Gastrocnemius medialis (tissue), 4 donors: ENCODE data around the gene APEX1. TPM values are rescaled to one million over a fixed set of nuclear protein-coding genes. Genes with fewer than 3 reads are reported as not detected.
"Not testable (repeated sequence)": the region's sequence is repeated elsewhere in the genome, so short reads cannot be mapped to it uniquely, and the experiment has no call there.

Experiments used
- ATAC-seq, 2 donors: fragments of 150-250 bp; one replicate each; pipeline ENCODE4 v1.9.1; 2016
- DNase-seq, 2 donors: peaks; one replicate each; pipeline ENCODE4 v3.0.0-alpha.2; 2019
- H3K27ac ChIP-seq, 4 donors: fragments of 200-600 bp; sonication (generic); 1 replicate in 1 of 4; 2 replicates in 3 of 4; pipeline ENCODE4 v1.5.1; 2016 to 2018; ENCODE audit warnings: mild to moderate bottlenecking in 2 of 4, moderate library complexity in 1 of 4
- H3K27me3 ChIP-seq, 3 donors: fragments of 200-600 bp; sonication (generic) in 2 of 3; 1 replicate in 1 of 3; 2 replicates in 2 of 3; pipeline versions ENCODE4 v1.5.1 to v1.6.0; 2016 to 2019; ENCODE audit warnings: mild to moderate bottlenecking in 1 of 3, moderate library complexity in 1 of 3
- H3K36me3 ChIP-seq, 2 donors: fragments of 200-600 bp; sonication (generic) in 1 of 2; one replicate each; pipeline ENCODE4 v1.5.1; 2017 to 2018
- H3K4me1 ChIP-seq, 2 donors: fragments of 200-600 bp; sonication (generic) in 1 of 2; one replicate each; pipeline ENCODE4 v1.5.1; 2016 to 2017; ENCODE audit warnings: mild to moderate bottlenecking in 2 of 2
- H3K4me3 ChIP-seq, 4 donors: fragments of 200-600 bp; sonication (generic) in 3 of 4; 1 replicate in 1 of 4; 2 replicates in 3 of 4; pipeline ENCODE4 v1.5.1; 2016 to 2019; ENCODE audit warnings: mild to moderate bottlenecking in 2 of 4
- H3K9me3 ChIP-seq, 3 donors: fragments of 200-600 bp; sonication (generic) in 2 of 3; 1 replicate in 1 of 3; 2 replicates in 2 of 3; pipeline ENCODE4 v1.5.1; 2016 to 2019
- POLR2A ChIP-seq, 2 donors: fragments of 450-650 bp; IDR thresholded peaks; one replicate each; pipeline ENCODE4 v1.6.1; 2017; ENCODE audit warnings: antibody characterized with exemption in 2 of 2, mild to moderate bottlenecking in 2 of 2, moderate library complexity in 2 of 2
- in situ Hi-C, 4 donors: fragments of 200-750 bp; cut with MboI; loops; one replicate each; pipeline versions ENCODE4 v1.15.0 to v1.8.0; 2017; ENCODE audit warnings: low sequenced_read_pairs in 4 of 4
- intact Hi-C: fragments of 100-400 bp; cut with DNase I; formaldehyde crosslinking; loops from one replicate; pipeline ENCODE4 v1.15.1; 2023; ENCODE audit warnings: low total_unique reads
- total RNA-seq, 4 donors: library from RNA; depleted of rRNA; stranded (reverse); fragments of >200 nt; gene quantifications; one replicate each; pipeline versions ENCODE4 v1.1.0 to v1.2.3, GENCODE V29; 2016
- TF ChIP-seq, protein P1 (sequence below), 5 experiments: fragments of 450-650 bp in 3 of 5; fragments of 200-600 bp in 2 of 5; sonication (generic) in 2 of 5; IDR thresholded peaks in 4 of 5; conservative IDR thresholded peaks in 1 of 5; 1 replicate in 4 of 5; 2 replicates in 1 of 5; pipeline ENCODE4 v1.5.1; 2016 to 2019; ENCODE audit warnings: antibody characterized with exemption in 5 of 5, mild to moderate bottlenecking in 3 of 5, moderate library complexity in 3 of 5

The APEX1 gene
- total RNA-seq, 4 donors from 2014 or later: 65.6 to 132 (median 94.2) TPM

DNA sequence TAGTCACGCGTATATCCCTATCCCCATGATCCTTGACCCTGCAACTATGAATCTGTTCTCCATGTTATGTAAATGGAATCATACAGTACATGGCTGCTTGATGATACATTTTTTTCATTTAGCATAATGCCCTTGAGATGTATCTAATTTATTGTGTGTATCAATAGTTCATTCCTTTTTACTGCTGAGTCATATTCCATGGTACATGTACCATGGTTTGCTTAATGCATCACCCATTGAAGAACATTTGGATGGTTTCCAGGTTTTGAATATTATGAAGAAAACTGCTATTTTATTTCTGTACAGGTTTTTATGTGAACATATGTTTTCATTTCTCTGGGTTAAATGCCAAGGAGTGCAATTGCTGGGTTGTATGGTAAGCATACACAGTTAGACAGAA, 46.3 kb downstream of the APEX1 start:
- TF ChIP-seq, protein P1, sequence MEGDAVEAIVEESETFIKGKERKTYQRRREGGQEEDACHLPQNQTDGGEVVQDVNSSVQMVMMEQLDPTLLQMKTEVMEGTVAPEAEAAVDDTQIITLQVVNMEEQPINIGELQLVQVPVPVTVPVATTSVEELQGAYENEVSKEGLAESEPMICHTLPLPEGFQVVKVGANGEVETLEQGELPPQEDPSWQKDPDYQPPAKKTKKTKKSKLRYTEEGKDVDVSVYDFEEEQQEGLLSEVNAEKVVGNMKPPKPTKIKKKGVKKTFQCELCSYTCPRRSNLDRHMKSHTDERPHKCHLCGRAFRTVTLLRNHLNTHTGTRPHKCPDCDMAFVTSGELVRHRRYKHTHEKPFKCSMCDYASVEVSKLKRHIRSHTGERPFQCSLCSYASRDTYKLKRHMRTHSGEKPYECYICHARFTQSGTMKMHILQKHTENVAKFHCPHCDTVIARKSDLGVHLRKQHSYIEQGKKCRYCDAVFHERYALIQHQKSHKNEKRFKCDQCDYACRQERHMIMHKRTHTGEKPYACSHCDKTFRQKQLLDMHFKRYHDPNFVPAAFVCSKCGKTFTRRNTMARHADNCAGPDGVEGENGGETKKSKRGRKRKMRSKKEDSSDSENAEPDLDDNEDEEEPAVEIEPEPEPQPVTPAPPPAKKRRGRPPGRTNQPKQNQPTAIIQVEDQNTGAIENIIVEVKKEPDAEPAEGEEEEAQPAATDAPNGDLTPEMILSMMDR (IDR thresholded peaks at IDR 0.05 in 4 of 5, conservative IDR thresholded peaks at IDR 0.05 in 1 of 5): no peak
- TF ChIP-seq POLR2A (IDR thresholded peaks at IDR 0.05): no peak
- ATAC-seq (no peak), DNase-seq (no peak)
- no peaks in the 10 kb centered on the region for H3K27me3 ChIP-seq
- no peaks in the 10 kb centered on the region for H3K9me3 ChIP-seq
- H3K36me3 ChIP-seq: no peaks in the 10 kb centered on the region
- peaks cover 0 to 7% of the 10 kb centered on the region in 2 donors for H3K4me1 ChIP-seq
- no peak overlapping the region for H3K27ac ChIP-seq
- in situ Hi-C loops: no loop called here
- intact Hi-C loops: no loop called here
- no peak overlapping the region for H3K4me3 ChIP-seq

DNA sequence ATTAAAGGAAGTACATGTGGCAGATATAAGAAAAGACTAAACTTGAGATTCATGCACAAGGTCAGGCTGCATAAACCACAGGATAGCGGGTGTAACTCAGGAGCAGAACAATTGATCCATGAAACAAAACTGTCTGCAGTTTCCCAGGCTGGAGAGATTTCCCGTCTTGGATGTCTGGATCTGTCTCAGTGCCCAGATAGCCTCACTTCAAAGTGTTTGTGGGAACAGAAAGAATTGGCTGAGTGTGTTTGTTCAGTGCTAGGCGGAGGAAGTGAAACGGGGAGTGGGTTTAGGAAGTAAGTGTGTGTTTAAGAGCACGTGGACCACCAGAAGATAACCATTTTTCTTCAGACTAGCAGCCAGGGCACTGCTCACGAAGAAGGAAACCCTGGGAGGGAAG, 48.9 kb downstream of the APEX1 start:
- no peak overlapping the region for H3K27ac ChIP-seq
- DNase-seq (no peak), ATAC-seq (no peak)
- in situ Hi-C loops (no loop called here), intact Hi-C loops (no loop called here)
- H3K9me3 ChIP-seq: no peaks in the 10 kb centered on the region
- no peaks in the 10 kb centered on the region for H3K27me3 ChIP-seq
- TF ChIP-seq, protein P1 (IDR thresholded peaks at IDR 0.05 in 4 of 5, conservative IDR thresholded peaks at IDR 0.05 in 1 of 5): no peak
- TF ChIP-seq POLR2A (IDR thresholded peaks at IDR 0.05): no peak
- H3K4me1 ChIP-seq: no peaks in the 10 kb centered on the region
- H3K4me3 ChIP-seq: no peak overlapping the region
- no peaks in the 10 kb centered on the region for H3K36me3 ChIP-seq

DNA sequence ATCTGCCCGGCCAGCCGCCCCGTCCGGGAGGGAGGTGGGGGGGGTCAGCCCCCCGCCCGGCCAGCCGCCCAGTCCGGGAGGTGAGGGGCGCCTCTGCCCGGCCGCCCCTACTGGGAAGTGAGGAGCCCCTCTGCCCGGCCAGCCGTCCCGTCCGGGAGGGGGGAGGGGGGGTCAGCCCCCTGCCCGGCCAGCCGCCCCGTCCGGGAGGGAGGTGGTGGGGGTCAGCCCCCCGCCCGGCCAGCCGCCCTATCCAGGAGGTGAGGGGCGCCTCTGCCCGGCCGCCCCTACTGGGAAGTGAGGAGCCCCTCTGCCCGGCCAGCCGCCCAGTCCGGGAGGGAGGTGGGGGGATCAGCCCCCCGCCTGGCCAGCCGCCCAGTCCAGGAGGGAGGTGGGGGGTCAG, 51.2 kb downstream of the APEX1 start:
- ATAC-seq, in situ Hi-C loops, intact Hi-C loops, H3K4me1 ChIP-seq, H3K4me3 ChIP-seq, DNase-seq, H3K9me3 ChIP-seq, H3K27ac ChIP-seq, H3K36me3 ChIP-seq, H3K27me3 ChIP-seq: not testable (repeated sequence)

DNA sequence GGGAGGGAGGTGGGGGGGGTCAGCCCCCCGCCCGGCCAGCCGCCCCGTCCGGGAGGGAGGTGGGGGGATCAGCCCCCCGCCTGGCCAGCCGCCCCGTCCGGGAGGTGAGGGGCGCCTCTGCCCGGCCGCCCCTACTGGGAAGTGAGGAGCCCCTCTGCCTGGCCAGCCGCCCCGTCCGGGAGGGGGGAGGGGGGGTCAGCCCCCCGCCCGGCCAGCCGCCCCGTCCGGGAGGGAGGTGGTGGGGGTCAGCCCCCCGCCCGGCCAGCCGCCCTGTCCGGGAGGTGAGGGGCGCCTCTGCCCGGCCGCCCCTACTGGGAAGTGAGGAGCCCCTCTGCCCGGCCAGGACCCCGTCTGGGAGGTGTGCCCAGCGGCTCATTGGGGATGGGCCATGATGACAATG, 51.7 kb downstream of the APEX1 start:
- H3K27ac ChIP-seq, H3K4me3 ChIP-seq, H3K9me3 ChIP-seq, intact Hi-C loops, in situ Hi-C loops, H3K27me3 ChIP-seq, H3K4me1 ChIP-seq, H3K36me3 ChIP-seq, DNase-seq, ATAC-seq: not testable (repeated sequence)

Other genes with a start within 250 kb of the APEX1 start
- not detected for gene OR11H6, start 231.5 kb upstream of the APEX1 start, total RNA-seq
- gene OR11H7, start 226.2 kb upstream of the APEX1 start, total RNA-seq: not detected
- not detected for gene OR11H4, start 215.9 kb upstream of the APEX1 start, total RNA-seq
- 1 to 10 TPM; 3.7 to 6.3 (median 4.8) TPM for gene TTC5, start 149.3 kb upstream of the APEX1 start, total RNA-seq
- gene CCNB1IP1, start 121.9 kb upstream of the APEX1 start, total RNA-seq: 10 to 100 TPM; 15.7 to 42.9 (median 30.2) TPM
- 10 to 100 TPM in 1 of 4 donors, 1 to 10 TPM in 3; 5.1 to 15.0 (median 7.0) TPM for gene PARP2, start 111.6 kb upstream of the APEX1 start, total RNA-seq
- gene TEP1, start 41.7 kb upstream of the APEX1 start, total RNA-seq: 10 to 100 TPM in 2 of 4 donors, 1 to 10 TPM in 2; 7.2 to 25.7 (median 12.0) TPM
- 1 to 10 TPM; 1.9 to 4.7 (median 3.5) TPM for gene KLHL33, start 19.1 kb upstream of the APEX1 start, total RNA-seq
- gene OSGEP, start 414 bp upstream of the APEX1 start, total RNA-seq: 10 to 100 TPM; 15.8 to 21.7 (median 20.5) TPM
- 10 to 100 TPM; 18.8 to 38.5 (median 21.7) TPM for gene PIP4P1, start 6.2 kb downstream of the APEX1 start, total RNA-seq
- gene PNP, start 14.2 kb downstream of the APEX1 start, total RNA-seq: 1 to 10 TPM; 1.6 to 7.5 (median 3.0) TPM
- gene RNASE10, start 50.3 kb downstream of the APEX1 start, total RNA-seq: not detected
- gene RNASE9, start 105.8 kb downstream of the APEX1 start, total RNA-seq: not detected
- gene RNASE11, start 132.8 kb downstream of the APEX1 start, total RNA-seq: not detected
- gene RNASE12, start 136.2 kb downstream of the APEX1 start, total RNA-seq: not detected
- not detected for gene OR6S1, start 186.5 kb downstream of the APEX1 start, total RNA-seq
- gene RNASE4, start 229.3 kb downstream of the APEX1 start, total RNA-seq: 10 to 100 TPM; 12.2 to 21.3 (median 18.9) TPM
- 10 to 100 TPM in 1 of 4 donors, 1 to 10 TPM in 3; 3.9 to 10.5 (median 5.6) TPM for gene ANG, start 233.5 kb downstream of the APEX1 start, total RNA-seq